Astrocyte (in vitro differentiated cells and primary cell): ENCODE data around the gene SHC1. TPM values are rescaled to one million over a fixed set of nuclear protein-coding genes. Genes with fewer than 3 reads are reported as not detected.

Experiments
- DNase-seq: peaks from one replicate; pipeline ENCODE4 v3.0.0-alpha.2; 2010; ENCODE audit warnings: low read depth
- FAIRE-seq: peaks from 2 replicates; lab custom pipeline; 2011; peaks lifted over from hg19 to GRCh38; lab: Jason Lieb, UNC
- H2AFZ ChIP-seq: 2 replicates; pipeline ENCODE4 v1.6.0; 2012; ENCODE audit warnings: low read depth, low read length, inconsistent platforms
- H3K27ac ChIP-seq: 2 replicates; pipeline ENCODE4 v1.5.1; 2011; ENCODE audit warnings: low read depth, low read length, inconsistent platforms
- H3K27me3 ChIP-seq: 2 replicates; pipeline ENCODE4 v1.6.0; 2011; ENCODE audit warnings: low read length, inconsistent platforms; ENCODE audit not compliant: insufficient read depth
- H3K36me3 ChIP-seq: 2 replicates; pipeline ENCODE4 v1.5.1; 2011; ENCODE audit warnings: low read length, inconsistent platforms; ENCODE audit not compliant: insufficient read depth
- H3K4me1 ChIP-seq: 2 replicates; pipeline ENCODE4 v1.5.1; 2011; ENCODE audit warnings: low read length, inconsistent platforms; ENCODE audit not compliant: insufficient read depth
- H3K4me2 ChIP-seq: 2 replicates; pipeline ENCODE4 v1.6.0; 2012; ENCODE audit warnings: low read length, inconsistent platforms
- H3K4me3 ChIP-seq: 2 replicates; pipeline ENCODE4 v1.5.1; 2011; ENCODE audit warnings: low read depth, mild to moderate bottlenecking, low read length, inconsistent platforms; ENCODE audit not compliant: insufficient read depth
- H3K79me2 ChIP-seq: 2 replicates; pipeline ENCODE4 v1.6.0; 2012; ENCODE audit warnings: mild to moderate bottlenecking, low read length, inconsistent platforms; ENCODE audit not compliant: insufficient read depth
- H3K9ac ChIP-seq: 2 replicates; pipeline ENCODE4 v1.6.0; 2012; ENCODE audit warnings: mild to moderate bottlenecking, low read length, inconsistent platforms
- H3K9me3 ChIP-seq: 2 replicates; pipeline ENCODE4 v1.5.1; 2012; ENCODE audit warnings: low read depth, mild to moderate bottlenecking, low read length, inconsistent platforms; ENCODE audit not compliant: insufficient read depth
- H4K20me1 ChIP-seq: 2 replicates; pipeline ENCODE4 v1.6.0; 2012; ENCODE audit warnings: low read length, inconsistent platforms; ENCODE audit not compliant: insufficient read depth
- H3K27ac Mint-ChIP-seq: one replicate; pipeline ENCODE4 v1.8.0; 2021; ENCODE audit warnings: mild to moderate bottlenecking, mixed read lengths; ENCODE audit not compliant: unreplicated experiment
- H3K27me3 Mint-ChIP-seq: one replicate; pipeline ENCODE4 v1.8.0; 2021; ENCODE audit warnings: low read depth, mixed read lengths; ENCODE audit not compliant: unreplicated experiment
- H3K36me3 Mint-ChIP-seq: one replicate; pipeline ENCODE4 v1.8.0; 2021; ENCODE audit warnings: low read depth, mixed read lengths; ENCODE audit not compliant: unreplicated experiment
- H3K4me1 Mint-ChIP-seq: one replicate; pipeline ENCODE4 v1.8.0; 2021; ENCODE audit warnings: low read depth, mixed read lengths; ENCODE audit not compliant: unreplicated experiment
- H3K4me3 Mint-ChIP-seq: one replicate; pipeline ENCODE4 v1.8.0; 2021; ENCODE audit warnings: mild to moderate bottlenecking, moderate library complexity, mixed read lengths; ENCODE audit not compliant: unreplicated experiment
- H3K9me3 Mint-ChIP-seq: one replicate; pipeline ENCODE4 v1.8.0; 2021; ENCODE audit warnings: mild to moderate bottlenecking, mixed read lengths; ENCODE audit not compliant: unreplicated experiment
- EZH2 ChIP-seq: IDR thresholded peaks from 2 replicates; pipeline ENCODE4 v1.6.1; 2012; ENCODE audit warnings: mild to moderate bottlenecking, low read length, inconsistent platforms; ENCODE audit not compliant: insufficient read depth
- microRNA-seq: library from miRNA; unstranded; fragments of <30 nt; microRNA quantifications from one replicate; pipeline ENCODE4 v1.2.0, GENCODE V29; 2020
- total RNA-seq: library from RNA; stranded (reverse); gene quantifications from 2 replicates; pipeline ENCODE4 v1.2.1, GENCODE V29; 2021
- TF ChIP-seq, protein P1 (sequence below): IDR thresholded peaks from 2 replicates; pipeline ENCODE4 v1.5.1; 2011; ENCODE audit warnings: low read depth, mild to moderate bottlenecking, inconsistent platforms, low read length, moderate library complexity; ENCODE audit not compliant: insufficient read depth

The SHC1 gene
- total RNA-seq, 1 donor from 2014 or later = 397 TPM

DNA sequence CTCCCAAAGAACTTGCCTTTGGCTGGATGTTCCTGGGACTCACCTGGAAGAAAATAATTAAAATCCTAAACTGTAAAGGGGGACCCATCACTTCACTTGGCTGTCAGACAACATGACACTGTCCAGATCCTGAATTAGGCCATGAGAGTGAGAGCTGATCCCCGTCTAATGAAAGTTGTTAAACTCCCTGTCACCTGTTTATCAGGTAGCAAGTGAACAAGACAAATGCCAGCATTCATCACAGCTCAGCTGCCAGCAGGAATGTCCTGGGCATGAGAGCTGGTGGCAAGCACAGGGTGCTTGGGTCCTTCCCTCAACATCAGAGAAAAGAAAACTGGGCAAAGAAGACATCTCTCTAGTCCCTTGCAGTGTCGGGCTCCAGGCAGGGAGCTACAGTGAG lies 57.8 kb downstream of the SHC1 start:
- peaks cover 25% of the 10 kb centered on the region for H3K9me3 Mint-ChIP-seq
- peaks cover 28% of the 10 kb centered on the region for H3K27me3 Mint-ChIP-seq
- Histone ChIP-seq H3K9ac (no peak overlapping the region), H3K27me3 (peaks cover 6% of the 10 kb centered on the region), H3K27ac (no peak overlapping the region), H3K4me2 (no peak overlapping the region), H3K4me1 (no peaks in the 10 kb centered on the region), H2AFZ (no peak overlapping the region), H3K9me3 (no peaks in the 10 kb centered on the region), H3K79me2 (no peaks in the 10 kb centered on the region), H4K20me1 (no peaks in the 10 kb centered on the region), H3K36me3 (no peaks in the 10 kb centered on the region), H3K4me3 (no peak overlapping the region)
- DNase-seq = no peak
- no peak overlapping the region for H3K4me3 Mint-ChIP-seq
- H3K27ac Mint-ChIP-seq = no peak overlapping the region
- FAIRE-seq = no peak
- no peaks in the 10 kb centered on the region for H3K4me1 Mint-ChIP-seq
- H3K36me3 Mint-ChIP-seq = peaks cover 8% of the 10 kb centered on the region
- TF ChIP-seq EZH2 = no peak
- TF ChIP-seq, protein P1, sequence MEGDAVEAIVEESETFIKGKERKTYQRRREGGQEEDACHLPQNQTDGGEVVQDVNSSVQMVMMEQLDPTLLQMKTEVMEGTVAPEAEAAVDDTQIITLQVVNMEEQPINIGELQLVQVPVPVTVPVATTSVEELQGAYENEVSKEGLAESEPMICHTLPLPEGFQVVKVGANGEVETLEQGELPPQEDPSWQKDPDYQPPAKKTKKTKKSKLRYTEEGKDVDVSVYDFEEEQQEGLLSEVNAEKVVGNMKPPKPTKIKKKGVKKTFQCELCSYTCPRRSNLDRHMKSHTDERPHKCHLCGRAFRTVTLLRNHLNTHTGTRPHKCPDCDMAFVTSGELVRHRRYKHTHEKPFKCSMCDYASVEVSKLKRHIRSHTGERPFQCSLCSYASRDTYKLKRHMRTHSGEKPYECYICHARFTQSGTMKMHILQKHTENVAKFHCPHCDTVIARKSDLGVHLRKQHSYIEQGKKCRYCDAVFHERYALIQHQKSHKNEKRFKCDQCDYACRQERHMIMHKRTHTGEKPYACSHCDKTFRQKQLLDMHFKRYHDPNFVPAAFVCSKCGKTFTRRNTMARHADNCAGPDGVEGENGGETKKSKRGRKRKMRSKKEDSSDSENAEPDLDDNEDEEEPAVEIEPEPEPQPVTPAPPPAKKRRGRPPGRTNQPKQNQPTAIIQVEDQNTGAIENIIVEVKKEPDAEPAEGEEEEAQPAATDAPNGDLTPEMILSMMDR = no peak

Small RNA genes lying within 50 kb of the gene (microRNA-seq; reads per million reads assigned to microRNA genes)
- gene MIR4258 = not detected

Other genes with a start within 250 kb of the SHC1 start
- gene KCNN3, start 100.5 kb downstream of the SHC1 start, total RNA-seq = 0.46 and 0.66 TPM in 2 replicates
- gene PMVK, start 34.0 kb downstream of the SHC1 start, total RNA-seq = 15.5 and 15.6 TPM in 2 replicates
- 89.2 and 96.4 TPM in 2 replicates for gene PBXIP1, start 14.6 kb downstream of the SHC1 start, total RNA-seq
- 20.0 and 21.8 TPM in 2 replicates for gene PYGO2, start 9.0 kb downstream of the SHC1 start, total RNA-seq
- gene CKS1B, start 3.9 kb upstream of the SHC1 start, total RNA-seq = 36.5 and 37.9 TPM in 2 replicates
- gene FLAD1, start 12.6 kb upstream of the SHC1 start, total RNA-seq = 46.6 and 51.5 TPM in 2 replicates
- gene LENEP, start 22.8 kb upstream of the SHC1 start, total RNA-seq = 0.99 TPM in 1 of 2 replicates, not detected in the other
- gene ZBTB7B, start 32.1 kb upstream of the SHC1 start, total RNA-seq = 46.1 and 47.5 TPM in 2 replicates
- gene DCST2, start 63.0 kb upstream of the SHC1 start, total RNA-seq = 0.34 and 0.36 TPM in 2 replicates
- gene DCST1, start 63.1 kb upstream of the SHC1 start, total RNA-seq = not detected in 2 replicates
- 66.8 and 68.3 TPM in 2 replicates for gene ADAM15, start 80.6 kb upstream of the SHC1 start, total RNA-seq
- 11.8 TPM in 2 replicates for gene EFNA4, start 93.0 kb upstream of the SHC1 start, total RNA-seq
- gene EFNA3, start 108.1 kb upstream of the SHC1 start, total RNA-seq = 2.9 and 3.4 TPM in 2 replicates
- gene EFNA1, start 157.1 kb upstream of the SHC1 start, total RNA-seq = 11.3 and 16.4 TPM in 2 replicates
- gene SLC50A1, start 165.1 kb upstream of the SHC1 start, total RNA-seq = 22.8 and 25.4 TPM in 2 replicates
- 31.0 and 36.2 TPM in 2 replicates for gene DPM3, start 169.8 kb upstream of the SHC1 start, total RNA-seq
- 161 TPM in 2 replicates for gene KRTCAP2, start 202.6 kb upstream of the SHC1 start, total RNA-seq
- gene TRIM46, start 203.1 kb upstream of the SHC1 start, total RNA-seq = 13.2 and 13.6 TPM in 2 replicates
- gene THBS3, start 237.2 kb upstream of the SHC1 start, total RNA-seq = 153 and 162 TPM in 2 replicates
- 39.8 and 41.8 TPM in 2 replicates for gene MTX1, start 237.9 kb upstream of the SHC1 start, total RNA-seq